NT2/D1 (cell line): Measurements from ENCODE around the gene CCT8.

Source experiments
- SUZ12 ChIP-seq: IDR thresholded peaks from 2 replicates; pipeline ENCODE4 v1.6.1; 2011; ENCODE audit not compliant: insufficient read length, insufficient read depth; ENCODE audit errors: extremely low read depth
- YY1 ChIP-seq: IDR thresholded peaks from 2 replicates; pipeline ENCODE4 v1.6.1; 2011; ENCODE audit not compliant: insufficient read length, insufficient read depth
- ZNF274 ChIP-seq: IDR thresholded peaks from 2 replicates; pipeline ENCODE4 v1.6.1; 2011; ENCODE audit warnings: mild to moderate bottlenecking, low read depth, low read length

GRCh38 chr21:29114765-29115500 lies 41.5 kb upstream of the CCT8 start:
- TF ChIP-seq YY1 (no peak), SUZ12 (no peak), ZNF274 (no peak)
